ENCODE results near the gene MKLN1. TPM values are rescaled to one million over a fixed set of nuclear protein-coding genes. Genes with fewer than 3 reads are reported as not detected.

The MKLN1 gene
- polyA plus RNA-seq, 1 donor from 2014 or later = 15.9 TPM

- TF ChIP-seq EP300 (conservative IDR thresholded peaks at IDR 0.05; ENCODE audit: poor library complexity, severe bottlenecking) (no peak), REST (IDR thresholded peaks at IDR 0.05; ENCODE audit: borderline replicate concordance) (no peak), TAF1 (IDR thresholded peaks at IDR 0.05; ENCODE audit: low read depth) (no peak), POLR2AphosphoS5 (IDR thresholded peaks at IDR 0.05) (no peak), RAD21 (conservative IDR thresholded peaks at IDR 0.05) (no peak), SMC3 (conservative IDR thresholded peaks at IDR 0.05; ENCODE audit: poor library complexity) (no peak), MXI1 (conservative IDR thresholded peaks at IDR 0.05; ENCODE audit: poor library complexity, severe bottlenecking) (no peak), CTCF (IDR thresholded peaks at IDR 0.05; ENCODE audit: poor library complexity, severe bottlenecking) (no peak), EZH2 (IDR thresholded peaks at IDR 0.05; ENCODE audit: borderline replicate concordance, insufficient read depth, low read length, poor library complexity, severe bottlenecking) (no peak)
- Histone ChIP-seq H3K79me2 (replicated peaks; ENCODE audit: insufficient read depth, low read length) (no peaks in the 10 kb centered on the region), H3K27ac (ENCODE audit: low read length) (no peak overlapping the region), H3K4me2 (ENCODE audit: low read length) (no peak overlapping the region), H2AFZ (ENCODE audit: low read depth, low read length) (no peak overlapping the region), H3K9me2 (ENCODE audit: insufficient read depth, low read length) (no peaks in the 10 kb centered on the region), H3F3A (ENCODE audit: insufficient read depth, low read length, poor library complexity, severe bottlenecking) (no peaks in the 10 kb centered on the region), H3K36me3 (ENCODE audit: insufficient read depth, low read length) (peaks cover 3% of the 10 kb centered on the region), H3K9ac (ENCODE audit: low read length) (no peak overlapping the region), H4K20me1 (ENCODE audit: insufficient read depth) (no peaks in the 10 kb centered on the region), H3K27me3 (ENCODE audit: insufficient read depth, low read depth, low read length) (no peaks in the 10 kb centered on the region), H3K9me3 (ENCODE audit: low read length) (peaks cover 3% of the 10 kb centered on the region), H3K4me3 (ENCODE audit: low read length) (no peak overlapping the region)
These were observed 73.5 kb downstream of the MKLN1 start for GRCh38 chr7:131401194-131401593.

GRCh38 chr7:131403322-131403721 lies 75.6 kb downstream of the MKLN1 start:
- peaks cover 3% of the 10 kb centered on the region for H3K9me3 ChIP-seq (ENCODE audit: low read length)
- no peaks in the 10 kb centered on the region for H3K79me2 ChIP-seq (replicated peaks; ENCODE audit: insufficient read depth, low read length)
- TF ChIP-seq SMC3 (conservative IDR thresholded peaks at IDR 0.05; ENCODE audit: poor library complexity) = no peak
- no peak for TF ChIP-seq POLR2AphosphoS5 (IDR thresholded peaks at IDR 0.05)
- H3K27ac ChIP-seq (ENCODE audit: low read length) = no peak overlapping the region
- H2AFZ ChIP-seq (ENCODE audit: low read depth, low read length) = no peak overlapping the region
- no peaks in the 10 kb centered on the region for H3K27me3 ChIP-seq (ENCODE audit: insufficient read depth, low read depth, low read length)
- no peak overlapping the region for H3K9ac ChIP-seq (ENCODE audit: low read length)
- H4K20me1 ChIP-seq (ENCODE audit: insufficient read depth) = no peaks in the 10 kb centered on the region
- peaks cover 3% of the 10 kb centered on the region for H3K36me3 ChIP-seq (ENCODE audit: insufficient read depth, low read length)
- H3K4me3 ChIP-seq (ENCODE audit: low read length) = no peak overlapping the region
- no peak overlapping the region for H3K4me2 ChIP-seq (ENCODE audit: low read length)
- no peaks in the 10 kb centered on the region for H3F3A ChIP-seq (ENCODE audit: insufficient read depth, low read length, poor library complexity, severe bottlenecking)
- H3K9me2 ChIP-seq (ENCODE audit: insufficient read depth, low read length) = no peaks in the 10 kb centered on the region
